Panc1 (cell line): ENCODE data around the gene RPL41. TPM values are rescaled to one million over a fixed set of nuclear protein-coding genes. Genes with fewer than 3 reads are reported as not detected.

Experiments
- ATAC-seq: fragments of 200-7000 bp; cut with Tn5 transposase; 2 replicates; pipeline ENCODE4 v1.9.1; 2020; ENCODE audit warnings: mild to moderate bottlenecking, moderate library complexity
- BruUV-seq: library from RNA; stranded (reverse); fragments of 400-500 nt; replicated peaks from 2 replicates; lab custom pipeline; 2021; lab: Mats Ljungman, UMichigan
- CTCF ChIA-PET: fragments of 300-600 bp; sonication (Branson Sonifier 250); formaldehyde crosslinking; loops from one replicate; lab custom pipeline; 2022; ENCODE audit warnings: antibody characterized with exemption; lab: Charles Lee
- POLR2A ChIA-PET: fragments of 300-600 bp; sonication (Branson Sonifier 250); formaldehyde crosslinking; loops from one replicate; lab custom pipeline; 2022; ENCODE audit warnings: antibody characterized with exemption; lab: Charles Lee
- DNase-seq: peaks from one replicate; pipeline ENCODE4 v3.0.0-alpha.2; 2010; ENCODE audit warnings: low read depth, low spot score
- H3K27ac ChIP-seq: 2 replicates; pipeline ENCODE4 v1.5.1; 2011; ENCODE audit warnings: mild to moderate bottlenecking, low read length, inconsistent platforms
- H3K27me3 ChIP-seq: fragments of 200-500 bp; sonication (Bioruptor generic); 2 replicates; pipeline ENCODE4 v1.6.0; 2014; ENCODE audit warnings: low read length, inconsistent platforms; ENCODE audit not compliant: control insufficient read depth, insufficient read depth
- H3K36me3 ChIP-seq: fragments of 200-500 bp; sonication (Bioruptor generic); 2 replicates; pipeline ENCODE4 v1.5.1; 2014; ENCODE audit warnings: inconsistent platforms, mild to moderate bottlenecking, low read length, moderate library complexity; ENCODE audit not compliant: control insufficient read depth, insufficient read depth
- H3K4me1 ChIP-seq: 2 replicates; pipeline ENCODE4 v1.5.1; 2011; ENCODE audit warnings: inconsistent platforms, mild to moderate bottlenecking, low read length, moderate library complexity; ENCODE audit not compliant: control insufficient read depth, insufficient read depth
- H3K4me3 ChIP-seq, 2 experiments: 2 replicates each; pipeline ENCODE4 v1.5.1; 2011 to 2012; ENCODE audit warnings: low read depth in 2 of 2, low read length in 2 of 2, mild to moderate bottlenecking in 2 of 2, inconsistent platforms in 1 of 2, moderate library complexity in 1 of 2
- H3K9me3 ChIP-seq: fragments of 200-500 bp; sonication (Bioruptor generic); 2 replicates; pipeline ENCODE4 v1.5.1; 2014; ENCODE audit warnings: low read depth, mild to moderate bottlenecking, inconsistent platforms, low read length, moderate library complexity; ENCODE audit not compliant: control insufficient read depth, insufficient read depth
- CTCF ChIP-seq: fragments of 450-650 bp; IDR thresholded peaks from 2 replicates; pipeline ENCODE4 v1.5.1; 2017; ENCODE audit warnings: mild to moderate bottlenecking
- POLR2AphosphoS5 ChIP-seq: IDR thresholded peaks from 2 replicates; pipeline ENCODE4 v1.6.1; 2012; ENCODE audit warnings: mild to moderate bottlenecking, low read depth, low read length, moderate library complexity
- REST ChIP-seq, 2 experiments: IDR thresholded peaks; 2 replicates each; pipeline ENCODE4 v1.6.1; 2011 to 2012; ENCODE audit warnings: low read depth in 2 of 2, control low read depth in 1 of 2, low read length in 1 of 2, mild to moderate bottlenecking in 1 of 2, moderate library complexity in 1 of 2; ENCODE audit not compliant: insufficient read depth in 1 of 2
- SIN3A ChIP-seq: IDR thresholded peaks from 2 replicates; pipeline ENCODE4 v1.6.1; 2012; ENCODE audit warnings: low read depth, mild to moderate bottlenecking, low read length, moderate library complexity, borderline replicate concordance; ENCODE audit not compliant: insufficient read depth
- TCF7L2 ChIP-seq: IDR thresholded peaks from 2 replicates; pipeline ENCODE4 v1.6.1; 2011; ENCODE audit warnings: mild to moderate bottlenecking, low read depth, low read length, inconsistent platforms
- in situ Hi-C: cut with HindIII; loops from 2 replicates; pipeline ENCODE4 v1.10.0; 2016; ENCODE audit warnings: low sequenced_read_pairs, low pct_unique_long_range_greater_than_20kb
- intact Hi-C: fragments of 100-400 bp; cut with micrococcal nuclease; formaldehyde crosslinking; loops from one replicate; pipeline ENCODE4 v1.10.0; 2022; ENCODE audit not compliant: unreplicated experiment
- total RNA-seq: library from RNA; stranded (reverse); gene quantifications from one replicate; pipeline ENCODE4 v1.2.1, GENCODE V29; 2021; ENCODE audit not compliant: unreplicated experiment

RPL41 gene
- total RNA-seq, 1 experiment from 2014 or later: 2,264 TPM

DNA sequence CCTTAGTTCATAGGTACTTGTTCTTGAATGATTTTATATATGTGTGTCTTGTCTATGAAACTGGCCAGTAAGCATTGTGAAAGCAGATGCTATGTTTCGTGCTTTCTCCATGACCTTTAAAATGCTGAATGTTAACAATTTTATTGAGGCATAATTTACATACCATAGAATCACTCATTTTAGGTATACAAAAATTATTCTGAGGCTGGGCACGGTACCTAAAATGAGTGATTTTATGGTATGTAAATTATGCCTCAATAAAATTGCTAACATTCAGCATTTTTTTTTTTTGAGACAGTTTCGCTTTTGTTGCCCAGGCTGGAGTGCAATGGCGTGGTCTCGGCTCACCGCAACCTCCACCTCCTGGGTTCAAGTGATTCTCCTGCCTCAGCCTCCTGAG is 18.5 kb downstream of the RPL41 start:
- Histone ChIP-seq H3K27ac (no peak overlapping the region), H3K27me3 (no peaks in the 10 kb centered on the region), H3K9me3 (no peaks in the 10 kb centered on the region), H3K4me3 (no peak overlapping the region), H3K4me1 (peaks cover 6% of the 10 kb centered on the region; the same call in 1 of the 2 replicates), H3K36me3 (peaks cover 16% of the 10 kb centered on the region)
- no TSS peak for BruUV-seq
- TF ChIP-seq CTCF (no peak), SIN3A (no peak), REST (IDR thresholded peaks at IDR 0.05; ENCODE audit: insufficient read depth in 1 of 2, low read depth in 2 of 2, low read length in 1 of 2) (no peak), POLR2AphosphoS5 (no peak), TCF7L2 (no peak)
- ATAC-seq: no peak
- ChIA-PET CTCF (no interaction called here), POLR2A (no interaction called here)
- intact Hi-C loops: no loop called here
- no peak for DNase-seq
- in situ Hi-C loops: no loop called here

DNA sequence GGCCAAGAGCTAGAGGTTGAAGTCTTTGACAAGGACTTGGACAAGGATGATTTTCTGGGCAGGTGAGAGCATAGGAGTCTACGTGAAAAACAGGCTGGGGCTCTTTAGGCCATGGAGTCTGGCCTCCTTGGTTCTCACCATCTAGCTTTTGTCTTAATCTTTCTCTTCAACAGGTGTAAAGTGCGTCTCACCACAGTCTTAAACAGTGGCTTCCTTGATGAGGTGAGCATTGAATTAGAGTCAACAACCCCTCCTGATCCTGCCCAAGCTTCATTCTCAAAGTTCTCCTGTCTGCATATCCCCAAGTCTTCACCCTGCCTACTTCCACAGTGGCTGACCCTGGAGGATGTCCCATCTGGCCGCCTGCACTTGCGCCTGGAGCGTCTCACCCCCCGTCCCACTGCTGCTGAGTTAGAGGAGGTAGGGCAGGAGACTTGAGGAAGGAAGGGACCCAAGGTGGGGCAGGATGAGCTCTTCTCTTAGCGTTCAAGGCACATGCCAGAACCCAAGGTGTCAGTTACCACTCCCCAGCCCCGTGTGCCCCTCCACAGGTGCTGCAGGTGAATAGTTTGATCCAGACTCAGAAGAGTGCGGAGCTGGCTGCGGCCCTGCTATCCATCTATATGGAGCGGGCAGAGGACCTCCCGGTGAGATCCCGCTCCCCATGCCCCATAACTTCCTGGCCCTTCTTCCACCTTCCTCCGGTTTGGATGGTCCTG is 21.6 kb downstream of the RPL41 start:
- no peak for DNase-seq
- intact Hi-C loops (no loop called here), in situ Hi-C loops (no loop called here)
- no peaks in the 10 kb centered on the region for H3K9me3 ChIP-seq
- H3K27ac ChIP-seq: no peak overlapping the region
- H3K4me3 ChIP-seq: no peak overlapping the region
- no TSS peak for BruUV-seq
- TF ChIP-seq POLR2AphosphoS5: no peak
- no peak for TF ChIP-seq TCF7L2
- no peak for TF ChIP-seq SIN3A
- no peak for TF ChIP-seq REST (IDR thresholded peaks at IDR 0.05; ENCODE audit: insufficient read depth in 1 of 2, low read depth in 2 of 2, low read length in 1 of 2)
- TF ChIP-seq CTCF: no peak
- POLR2A ChIA-PET: no interaction called here
- CTCF ChIA-PET: no interaction called here
- H3K27me3 ChIP-seq: no peaks in the 10 kb centered on the region
- H3K4me1 ChIP-seq: no peaks in the 10 kb centered on the region
- H3K36me3 ChIP-seq: peaks cover 21% of the 10 kb centered on the region
- no peak for ATAC-seq
